Natural killer cell (primary cell): ENCODE measurements around the gene PRKCQ. TPM values are rescaled to one million over a fixed set of nuclear protein-coding genes. Genes with fewer than 3 reads are reported as not detected.

Source experiments
- ATAC-seq, 3 donors: fragments of 150-1000 bp in 2 of 3; fragments of 200-7000 bp in 1 of 3; cut with Tn5 transposase; 1 replicate in 1 of 3; 2 replicates in 2 of 3; pipeline ENCODE4 v1.10.0; 2021; ENCODE audit warnings: mild to moderate bottlenecking in 2 of 3, moderate library complexity in 2 of 3
- DNase-seq, 2 donors: peaks; one replicate each; pipeline versions ENCODE4 v3.0.0 to v3.0.0-alpha.2; 2013 to 2021; ENCODE audit warnings: mixed read lengths in 1 of 2
- H3K27ac ChIP-seq: one replicate; pipeline ENCODE4 v1.5.1; 2013; ENCODE audit warnings: mild to moderate bottlenecking, low read length
- H3K27me3 ChIP-seq: one replicate; pipeline ENCODE4 v1.6.1; 2013; ENCODE audit warnings: low read length; ENCODE audit not compliant: control insufficient read depth, insufficient read depth
- H3K36me3 ChIP-seq: one replicate; pipeline ENCODE4 v1.6.1; 2013; ENCODE audit warnings: low read length; ENCODE audit not compliant: control insufficient read depth, insufficient read depth
- H3K4me1 ChIP-seq: one replicate; pipeline ENCODE4 v1.6.1; 2013; ENCODE audit warnings: low read length; ENCODE audit not compliant: control insufficient read depth, insufficient read depth
- H3K4me3 ChIP-seq: one replicate; pipeline ENCODE4 v1.5.1; 2013; ENCODE audit warnings: low read length
- H3K9me3 ChIP-seq: one replicate; pipeline ENCODE4 v1.6.1; 2013; ENCODE audit warnings: low read length; ENCODE audit not compliant: control insufficient read depth, insufficient read depth
- H3K27ac Mint-ChIP-seq, 2 donors: one replicate each; pipeline ENCODE4 v1.8.0; 2022; ENCODE audit warnings: mild to moderate bottlenecking in 2 of 2, mixed read lengths in 2 of 2, moderate library complexity in 1 of 2
- H3K27me3 Mint-ChIP-seq, 2 donors: one replicate each; pipeline ENCODE4 v1.8.0; 2022; ENCODE audit warnings: low read depth in 2 of 2, mixed read lengths in 2 of 2
- H3K36me3 Mint-ChIP-seq: one replicate; pipeline ENCODE4 v1.8.0; 2022; ENCODE audit warnings: mixed read lengths
- H3K4me1 Mint-ChIP-seq, 2 donors: one replicate each; pipeline ENCODE4 v1.8.0; 2022; ENCODE audit warnings: mixed read lengths in 2 of 2
- H3K4me3 Mint-ChIP-seq: one replicate; pipeline ENCODE4 v1.8.0; 2022; ENCODE audit warnings: mild to moderate bottlenecking, moderate library complexity, mixed read lengths
- H3K9me3 Mint-ChIP-seq, 2 donors: one replicate each; pipeline ENCODE4 v1.8.0; 2022; ENCODE audit warnings: mixed read lengths in 2 of 2
- CTCF ChIP-seq: fragments of 200-600 bp; IDR thresholded peaks from one replicate; pipeline ENCODE4 v1.8.0; 2022; ENCODE audit warnings: antibody characterized with exemption
- whole genome bisulfite sequencing: methylation state at CpG from one replicate; pipeline ENCODE4 v1.1.7; 2013; ENCODE audit warnings: missing lambda C conversion rate; ENCODE audit not compliant: insufficient coverage; 5-methylcytosine and 5-hydroxymethylcytosine counted together
- intact Hi-C: fragments of 100-400 bp; cut with micrococcal nuclease; formaldehyde crosslinking; loops from one replicate; pipeline ENCODE4 v1.14.2; 2022
- total RNA-seq, 4 donors: library from RNA; stranded (reverse); fragments of 120-200 nt in 1 of 4; gene quantifications; one replicate each; pipeline versions ENCODE4 v1.2.3 to v1.2.4, GENCODE V29; 2013 to 2022

Gene PRKCQ
- total RNA-seq, 3 donors from 2014 or later (not counting 1 experiment from before 2014, with no cell fraction given) = 46.5 to 69.5 (median 61.3) TPM

- Mint-ChIP-seq H3K9me3 (no peaks in the 10 kb centered on the region), H3K27me3 (peaks cover 6 to 13% of the 10 kb centered on the region in 2 donors), H3K36me3 (no peaks in the 10 kb centered on the region), H3K27ac (peak overlapping the region in 1 of 2 donors; percentile 51), H3K4me3 (no peak overlapping the region), H3K4me1 (peaks cover 7 to 10% of the 10 kb centered on the region in 2 donors)
- intact Hi-C loops = loop anchor here (1.0 to 5.0 kb wide), 2 partner anchors 293 to 315 kb away; partner anchors contain the start of gene RBM17
- Histone ChIP-seq H3K36me3 (no peaks in the 10 kb centered on the region), H3K27me3 (no peaks in the 10 kb centered on the region), H3K4me3 (no peak overlapping the region), H3K9me3 (no peaks in the 10 kb centered on the region), H3K27ac (no peak overlapping the region), H3K4me1 (peaks cover 9% of the 10 kb centered on the region)
- TF ChIP-seq CTCF = no peak
- ATAC-seq (no peak), DNase-seq (no peak)
- 80% methylated on average over 9 of the region's 9 CpGs for WGBS
These were observed 177.7 kb downstream of the PRKCQ start for GRCh38 chr10:6402349-6402709.

- TF ChIP-seq CTCF = peak; percentile 63
- DNase-seq (peak; percentile 36 to 86), ATAC-seq (peak; percentile 84 to 97 (median 95))
- Histone ChIP-seq H3K9me3 (no peaks in the 10 kb centered on the region), H3K4me1 (peaks cover 9% of the 10 kb centered on the region), H3K27ac (no peak overlapping the region), H3K27me3 (no peaks in the 10 kb centered on the region), H3K36me3 (no peaks in the 10 kb centered on the region), H3K4me3 (no peak overlapping the region)
- Mint-ChIP-seq H3K4me3 (peak overlapping the region; percentile 7), H3K9me3 (no peaks in the 10 kb centered on the region), H3K27me3 (peaks cover 6 to 13% of the 10 kb centered on the region in 2 donors), H3K4me1 (peaks cover 7 to 8% of the 10 kb centered on the region in 2 donors), H3K27ac (peak overlapping the region in 1 of 2 donors; percentile 51), H3K36me3 (no peaks in the 10 kb centered on the region)
- 33% methylated on average over 14 of the region's 18 CpGs for WGBS
- intact Hi-C loops = loop anchor here (1.0 to 5.0 kb wide), 3 partner anchors 199 to 314 kb away; partner anchors contain the start of genes PFKFB3 and RBM17
These were observed 178.3 kb downstream of the PRKCQ start for GRCh38 chr10:6401558-6402348.

- H3K27me3 ChIP-seq = no peaks in the 10 kb centered on the region
- Mint-ChIP-seq H3K4me1 (peaks cover 7 to 8% of the 10 kb centered on the region in 2 donors), H3K9me3 (no peaks in the 10 kb centered on the region), H3K27ac (no peak overlapping the region), H3K36me3 (no peaks in the 10 kb centered on the region), H3K27me3 (peaks cover 6 to 13% of the 10 kb centered on the region in 2 donors), H3K4me3 (no peak overlapping the region)
- no peak for ATAC-seq
- TF ChIP-seq CTCF = no peak
- intact Hi-C loops = loop anchor here (1.0 to 5.0 kb wide), 2 partner anchors 199 to 314 kb away; partner anchors contain the start of genes PFKFB3 and RBM17
- no peak for DNase-seq
- peaks cover 9% of the 10 kb centered on the region for H3K4me1 ChIP-seq
- WGBS = 65% methylated on average over 12 of the region's 12 CpGs
- no peaks in the 10 kb centered on the region for H3K9me3 ChIP-seq
- no peak overlapping the region for H3K27ac ChIP-seq
- no peak overlapping the region for H3K4me3 ChIP-seq
- no peaks in the 10 kb centered on the region for H3K36me3 ChIP-seq
These were observed 179.1 kb downstream of the PRKCQ start for GRCh38 chr10:6400821-6401465.
